Measurements from ENCODE around the gene DUSP22.
"Not testable (repeated sequence)": the region's sequence is repeated elsewhere in the genome, so short reads cannot be mapped to it uniquely, and the experiment has no call there.

Gene DUSP22

DNA sequence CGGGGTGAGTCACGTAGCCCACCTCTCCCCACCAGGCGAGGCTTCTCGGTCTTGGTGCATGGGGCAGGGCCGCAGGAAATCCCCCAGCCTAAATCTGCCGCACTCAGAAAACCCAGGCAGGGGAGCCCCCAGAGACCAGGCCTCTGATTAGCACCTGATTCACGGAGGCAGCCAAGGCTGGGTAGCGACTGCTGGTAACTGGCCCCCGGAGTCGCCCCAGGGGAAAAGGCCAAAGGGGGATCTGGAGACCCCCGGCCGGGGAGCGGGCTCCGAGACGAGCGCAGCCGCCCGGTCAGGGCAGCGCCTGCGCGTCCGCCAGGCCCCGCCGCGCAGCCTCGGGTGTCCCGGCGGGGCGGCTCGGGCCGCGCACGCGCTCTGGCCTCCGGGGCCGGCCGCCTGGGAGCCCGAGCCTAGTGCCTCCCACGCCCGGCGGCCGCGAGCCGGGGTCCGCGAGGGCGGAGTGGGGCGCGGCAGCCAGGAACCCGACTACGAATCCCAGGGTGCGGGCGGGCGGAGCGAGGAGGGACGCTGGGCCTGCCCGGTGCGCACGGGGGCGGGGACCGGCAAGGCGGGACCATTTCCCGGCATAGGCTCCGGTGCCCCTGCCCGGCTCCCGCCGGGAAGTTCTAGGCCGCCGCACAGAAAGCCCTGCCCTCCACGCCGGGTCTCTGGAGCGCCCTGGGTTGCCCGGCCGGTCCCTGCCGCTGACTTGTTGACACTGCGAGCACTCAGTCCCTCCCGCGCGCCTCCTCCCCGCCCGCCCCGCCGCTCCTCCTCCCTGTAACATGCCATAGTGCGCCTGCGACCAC lies at the start of gene DUSP22:
Gene DUSP22 (plus strand): TSS at position 791 of the 809 bp plus-strand sequence. CDS start 53 bp downstream, outside the sequence.
- no peak for TF ChIP-seq CTCF (IDR thresholded peaks at IDR 0.05)
- peak within 1 kb of the TSS; percentile 94 for H3K4me3 Mint-ChIP-seq
- H3K27me3 Mint-ChIP-seq (ENCODE audit: low read depth, poor library complexity), result peaks cover 19% of the 10 kb centered on the region
- H3K27ac Mint-ChIP-seq, result peak within 1 kb of the TSS; percentile 93
- H3K4me1 Mint-ChIP-seq, result peaks cover 34% of the 10 kb centered on the region
- H3K36me3 Mint-ChIP-seq (ENCODE audit: low read depth), result peaks cover 10% of the 10 kb centered on the region
- DNase-seq, result peak; percentile 87
- peaks cover 67% of the 10 kb centered on the region for H3K9me3 Mint-ChIP-seq

DNA sequence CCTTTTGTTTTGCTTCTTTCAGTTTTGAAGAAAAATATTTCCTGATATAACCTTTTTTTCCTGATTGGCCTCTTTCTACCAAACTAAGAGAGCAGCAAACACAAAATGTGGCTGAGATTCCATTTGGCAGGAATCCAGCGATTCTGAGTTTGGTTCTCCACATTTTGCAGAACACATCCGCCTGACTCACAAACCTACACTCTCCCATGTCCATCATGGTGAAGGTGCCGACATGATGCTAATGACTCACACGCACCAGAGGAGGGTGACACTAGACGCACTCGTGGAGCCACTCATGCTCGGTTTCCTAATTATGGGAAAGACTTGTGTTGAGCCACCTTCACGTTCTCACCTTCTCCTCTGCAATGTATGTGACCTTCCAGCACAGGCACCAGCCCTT lies 45.9 kb upstream of the DUSP22 start:
- Mint-ChIP-seq H3K27ac (no peak overlapping the region), H3K4me3 (no peak overlapping the region), H3K9me3 (peaks cover 31% of the 10 kb centered on the region), H3K27me3 (ENCODE audit: low read depth, poor library complexity) (peaks cover 18% of the 10 kb centered on the region), H3K4me1 (peaks cover 12% of the 10 kb centered on the region), H3K36me3 (ENCODE audit: low read depth) (no peaks in the 10 kb centered on the region)
- DNase-seq, result no peak
- no peak for TF ChIP-seq CTCF (IDR thresholded peaks at IDR 0.05)

GRCh38 chr6:247351-247750 lies 44.9 kb upstream of the DUSP22 start:
- DNase-seq, result no peak
- Mint-ChIP-seq H3K4me3 (no peak overlapping the region), H3K27ac (no peak overlapping the region), H3K27me3 (ENCODE audit: low read depth, poor library complexity) (peaks cover 22% of the 10 kb centered on the region), H3K4me1 (peaks cover 2% of the 10 kb centered on the region), H3K36me3 (ENCODE audit: low read depth) (no peaks in the 10 kb centered on the region), H3K9me3 (peaks cover 29% of the 10 kb centered on the region)
- no peak for TF ChIP-seq CTCF (IDR thresholded peaks at IDR 0.05)

GRCh38 chr6:248046-248445 lies 44.2 kb upstream of the DUSP22 start:
- not testable (repeated sequence) for H3K4me1 Mint-ChIP-seq; H3K27ac Mint-ChIP-seq; H3K4me3 Mint-ChIP-seq; H3K36me3 Mint-ChIP-seq (ENCODE audit: low read depth); DNase-seq
- Mint-ChIP-seq H3K9me3 (peaks cover 22% of the 10 kb centered on the region), H3K27me3 (ENCODE audit: low read depth, poor library complexity) (peaks cover 22% of the 10 kb centered on the region)

GRCh38 chr6:250676-251075 lies 41.6 kb upstream of the DUSP22 start:
- no peak for TF ChIP-seq CTCF (IDR thresholded peaks at IDR 0.05)
- Mint-ChIP-seq H3K27ac (no peak overlapping the region), H3K4me3 (no peak overlapping the region), H3K27me3 (ENCODE audit: low read depth, poor library complexity) (peaks cover 27% of the 10 kb centered on the region), H3K36me3 (ENCODE audit: low read depth) (no peaks in the 10 kb centered on the region), H3K4me1 (peaks cover 11% of the 10 kb centered on the region), H3K9me3 (peaks cover 7% of the 10 kb centered on the region)
- no peak for DNase-seq

GRCh38 chr6:251920-252319 lies 40.4 kb upstream of the DUSP22 start:
- Mint-ChIP-seq H3K4me1 (peaks cover 20% of the 10 kb centered on the region), H3K36me3 (ENCODE audit: low read depth) (no peaks in the 10 kb centered on the region), H3K27ac (no peak overlapping the region), H3K27me3 (ENCODE audit: low read depth, poor library complexity) (peaks cover 24% of the 10 kb centered on the region), H3K9me3 (peaks cover 9% of the 10 kb centered on the region), H3K4me3 (no peak overlapping the region)
- TF ChIP-seq CTCF (IDR thresholded peaks at IDR 0.05), result no peak
- no peak for DNase-seq

Data from nephron progenitor cell (in vitro differentiated cells).